Panc1 (cell line): ENCODE measurements around the gene PKIB. TPM values are rescaled to one million over a fixed set of nuclear protein-coding genes. Genes with fewer than 3 reads are reported as not detected.

ENCODE experiments used
- ATAC-seq: fragments of 200-7000 bp; cut with Tn5 transposase; 2 replicates; pipeline ENCODE4 v1.9.1; 2020; ENCODE audit warnings: mild to moderate bottlenecking, moderate library complexity
- BruUV-seq: library from RNA; stranded (reverse); fragments of 400-500 nt; replicated peaks from 2 replicates; lab custom pipeline; 2021; lab: Mats Ljungman, UMichigan
- CTCF ChIA-PET: fragments of 300-600 bp; sonication (Branson Sonifier 250); formaldehyde crosslinking; loops from one replicate; lab custom pipeline; 2022; ENCODE audit warnings: antibody characterized with exemption; lab: Charles Lee
- POLR2A ChIA-PET: fragments of 300-600 bp; sonication (Branson Sonifier 250); formaldehyde crosslinking; loops from one replicate; lab custom pipeline; 2022; ENCODE audit warnings: antibody characterized with exemption; lab: Charles Lee
- DNase-seq: peaks from one replicate; pipeline ENCODE4 v3.0.0-alpha.2; 2010; ENCODE audit warnings: low read depth, low spot score
- H3K27ac ChIP-seq: 2 replicates; pipeline ENCODE4 v1.5.1; 2011; ENCODE audit warnings: mild to moderate bottlenecking, low read length, inconsistent platforms
- H3K27me3 ChIP-seq: fragments of 200-500 bp; sonication (Bioruptor generic); 2 replicates; pipeline ENCODE4 v1.6.0; 2014; ENCODE audit warnings: low read length, inconsistent platforms; ENCODE audit not compliant: control insufficient read depth, insufficient read depth
- H3K36me3 ChIP-seq: fragments of 200-500 bp; sonication (Bioruptor generic); 2 replicates; pipeline ENCODE4 v1.5.1; 2014; ENCODE audit warnings: inconsistent platforms, mild to moderate bottlenecking, low read length, moderate library complexity; ENCODE audit not compliant: control insufficient read depth, insufficient read depth
- H3K4me1 ChIP-seq: 2 replicates; pipeline ENCODE4 v1.5.1; 2011; ENCODE audit warnings: inconsistent platforms, mild to moderate bottlenecking, low read length, moderate library complexity; ENCODE audit not compliant: control insufficient read depth, insufficient read depth
- H3K4me3 ChIP-seq, 2 experiments: 2 replicates each; pipeline ENCODE4 v1.5.1; 2011 to 2012; ENCODE audit warnings: low read depth in 2 of 2, low read length in 2 of 2, mild to moderate bottlenecking in 2 of 2, inconsistent platforms in 1 of 2, moderate library complexity in 1 of 2
- H3K9me3 ChIP-seq: fragments of 200-500 bp; sonication (Bioruptor generic); 2 replicates; pipeline ENCODE4 v1.5.1; 2014; ENCODE audit warnings: low read depth, mild to moderate bottlenecking, inconsistent platforms, low read length, moderate library complexity; ENCODE audit not compliant: control insufficient read depth, insufficient read depth
- POLR2AphosphoS5 ChIP-seq: IDR thresholded peaks from 2 replicates; pipeline ENCODE4 v1.6.1; 2012; ENCODE audit warnings: mild to moderate bottlenecking, low read depth, low read length, moderate library complexity
- SIN3A ChIP-seq: IDR thresholded peaks from 2 replicates; pipeline ENCODE4 v1.6.1; 2012; ENCODE audit warnings: low read depth, mild to moderate bottlenecking, low read length, moderate library complexity, borderline replicate concordance; ENCODE audit not compliant: insufficient read depth
- TCF7L2 ChIP-seq: IDR thresholded peaks from 2 replicates; pipeline ENCODE4 v1.6.1; 2011; ENCODE audit warnings: mild to moderate bottlenecking, low read depth, low read length, inconsistent platforms
- in situ Hi-C: cut with HindIII; loops from 2 replicates; pipeline ENCODE4 v1.10.0; 2016; ENCODE audit warnings: low sequenced_read_pairs, low pct_unique_long_range_greater_than_20kb
- intact Hi-C: fragments of 100-400 bp; cut with micrococcal nuclease; formaldehyde crosslinking; loops from one replicate; pipeline ENCODE4 v1.10.0; 2022; ENCODE audit not compliant: unreplicated experiment
- total RNA-seq: library from RNA; stranded (reverse); gene quantifications from one replicate; pipeline ENCODE4 v1.2.1, GENCODE V29; 2021; ENCODE audit not compliant: unreplicated experiment
- TF ChIP-seq, protein P1 (sequence below), 2 experiments: IDR thresholded peaks; 2 replicates each; pipeline ENCODE4 v1.6.1; 2011 to 2012; ENCODE audit warnings: low read depth in 2 of 2, control low read depth in 1 of 2, low read length in 1 of 2, mild to moderate bottlenecking in 1 of 2, moderate library complexity in 1 of 2; ENCODE audit not compliant: insufficient read depth in 1 of 2
- TF ChIP-seq, protein P2 (sequence below): fragments of 450-650 bp; IDR thresholded peaks from 2 replicates; pipeline ENCODE4 v1.5.1; 2017; ENCODE audit warnings: mild to moderate bottlenecking

PKIB gene
- total RNA-seq, 1 experiment from 2014 or later, result 1.1 TPM

DNA sequence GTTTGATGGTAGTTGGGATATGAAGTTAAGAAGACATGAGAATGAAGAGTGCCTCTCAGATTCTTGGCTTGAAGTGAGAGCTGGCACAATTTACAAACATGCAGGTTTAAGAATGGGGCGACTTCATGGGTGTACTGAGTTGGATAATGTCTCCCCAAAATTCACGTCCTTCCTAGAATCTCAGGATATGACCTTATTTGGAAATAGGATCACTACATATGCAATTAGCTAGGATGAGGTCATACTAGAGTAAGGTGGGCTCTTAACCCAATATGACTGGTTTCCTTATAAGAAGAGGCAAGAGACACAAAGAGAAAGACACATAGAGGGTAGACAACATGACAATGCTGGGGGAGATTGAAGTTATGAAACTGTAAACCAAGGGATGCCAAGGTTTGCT lies 5.2 kb downstream of the PKIB start:
- Histone ChIP-seq H3K36me3 (no peaks in the 10 kb centered on the region), H3K27me3 (peaks cover 20% of the 10 kb centered on the region), H3K4me1 (peaks cover 7% of the 10 kb centered on the region; the same call in 1 of the 2 replicates), H3K9me3 (no peaks in the 10 kb centered on the region), H3K27ac (no peak overlapping the region), H3K4me3 (no peak overlapping the region)
- intact Hi-C loops, result no loop called here
- DNase-seq (no peak), ATAC-seq (no peak)
- CTCF ChIA-PET, result no interaction called here
- TF ChIP-seq, protein P1, sequence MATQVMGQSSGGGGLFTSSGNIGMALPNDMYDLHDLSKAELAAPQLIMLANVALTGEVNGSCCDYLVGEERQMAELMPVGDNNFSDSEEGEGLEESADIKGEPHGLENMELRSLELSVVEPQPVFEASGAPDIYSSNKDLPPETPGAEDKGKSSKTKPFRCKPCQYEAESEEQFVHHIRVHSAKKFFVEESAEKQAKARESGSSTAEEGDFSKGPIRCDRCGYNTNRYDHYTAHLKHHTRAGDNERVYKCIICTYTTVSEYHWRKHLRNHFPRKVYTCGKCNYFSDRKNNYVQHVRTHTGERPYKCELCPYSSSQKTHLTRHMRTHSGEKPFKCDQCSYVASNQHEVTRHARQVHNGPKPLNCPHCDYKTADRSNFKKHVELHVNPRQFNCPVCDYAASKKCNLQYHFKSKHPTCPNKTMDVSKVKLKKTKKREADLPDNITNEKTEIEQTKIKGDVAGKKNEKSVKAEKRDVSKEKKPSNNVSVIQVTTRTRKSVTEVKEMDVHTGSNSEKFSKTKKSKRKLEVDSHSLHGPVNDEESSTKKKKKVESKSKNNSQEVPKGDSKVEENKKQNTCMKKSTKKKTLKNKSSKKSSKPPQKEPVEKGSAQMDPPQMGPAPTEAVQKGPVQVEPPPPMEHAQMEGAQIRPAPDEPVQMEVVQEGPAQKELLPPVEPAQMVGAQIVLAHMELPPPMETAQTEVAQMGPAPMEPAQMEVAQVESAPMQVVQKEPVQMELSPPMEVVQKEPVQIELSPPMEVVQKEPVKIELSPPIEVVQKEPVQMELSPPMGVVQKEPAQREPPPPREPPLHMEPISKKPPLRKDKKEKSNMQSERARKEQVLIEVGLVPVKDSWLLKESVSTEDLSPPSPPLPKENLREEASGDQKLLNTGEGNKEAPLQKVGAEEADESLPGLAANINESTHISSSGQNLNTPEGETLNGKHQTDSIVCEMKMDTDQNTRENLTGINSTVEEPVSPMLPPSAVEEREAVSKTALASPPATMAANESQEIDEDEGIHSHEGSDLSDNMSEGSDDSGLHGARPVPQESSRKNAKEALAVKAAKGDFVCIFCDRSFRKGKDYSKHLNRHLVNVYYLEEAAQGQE (IDR thresholded peaks at IDR 0.05; ENCODE audit: insufficient read depth in 1 of 2, low read depth in 2 of 2, low read length in 1 of 2), result no peak
- TF ChIP-seq SIN3A (no peak), TCF7L2 (no peak), POLR2AphosphoS5 (no peak)
- TF ChIP-seq, protein P2, sequence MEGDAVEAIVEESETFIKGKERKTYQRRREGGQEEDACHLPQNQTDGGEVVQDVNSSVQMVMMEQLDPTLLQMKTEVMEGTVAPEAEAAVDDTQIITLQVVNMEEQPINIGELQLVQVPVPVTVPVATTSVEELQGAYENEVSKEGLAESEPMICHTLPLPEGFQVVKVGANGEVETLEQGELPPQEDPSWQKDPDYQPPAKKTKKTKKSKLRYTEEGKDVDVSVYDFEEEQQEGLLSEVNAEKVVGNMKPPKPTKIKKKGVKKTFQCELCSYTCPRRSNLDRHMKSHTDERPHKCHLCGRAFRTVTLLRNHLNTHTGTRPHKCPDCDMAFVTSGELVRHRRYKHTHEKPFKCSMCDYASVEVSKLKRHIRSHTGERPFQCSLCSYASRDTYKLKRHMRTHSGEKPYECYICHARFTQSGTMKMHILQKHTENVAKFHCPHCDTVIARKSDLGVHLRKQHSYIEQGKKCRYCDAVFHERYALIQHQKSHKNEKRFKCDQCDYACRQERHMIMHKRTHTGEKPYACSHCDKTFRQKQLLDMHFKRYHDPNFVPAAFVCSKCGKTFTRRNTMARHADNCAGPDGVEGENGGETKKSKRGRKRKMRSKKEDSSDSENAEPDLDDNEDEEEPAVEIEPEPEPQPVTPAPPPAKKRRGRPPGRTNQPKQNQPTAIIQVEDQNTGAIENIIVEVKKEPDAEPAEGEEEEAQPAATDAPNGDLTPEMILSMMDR, result no peak
- BruUV-seq, result no TSS peak
- in situ Hi-C loops, result no loop called here
- POLR2A ChIA-PET, result interaction anchor here (0.6 kb wide), 1 partner anchor 208 kb away, joined by 11 read pairs; no protein-coding TSS in a partner anchor

GRCh38 chr6:122616877-122617276 lies 6.7 kb downstream of the PKIB start:
- ChIA-PET POLR2A (no interaction called here), CTCF (no interaction called here)
- Histone ChIP-seq H3K27ac (no peak overlapping the region), H3K9me3 (no peaks in the 10 kb centered on the region), H3K36me3 (no peaks in the 10 kb centered on the region), H3K27me3 (peaks cover 12% of the 10 kb centered on the region), H3K4me3 (no peak overlapping the region), H3K4me1 (no peaks in the 10 kb centered on the region)
- ATAC-seq (no peak), DNase-seq (no peak)
- no peak for TF ChIP-seq POLR2AphosphoS5
- no TSS peak for BruUV-seq
- in situ Hi-C loops, result no loop called here
- intact Hi-C loops, result no loop called here

- BruUV-seq, result no TSS peak
- intact Hi-C loops, result no loop called here
- CTCF ChIA-PET, result no interaction called here
These were observed 9.1 kb downstream of the PKIB start for GRCh38 chr6:122619309-122619708.

More at GRCh38 chr6:122619309-122619708, 9.1 kb downstream of the PKIB start:
- ATAC-seq (no peak), DNase-seq (no peak)
- peaks cover 3% of the 10 kb centered on the region; the same call in 1 of the 2 replicates for H3K27me3 ChIP-seq
- no peak for TF ChIP-seq TCF7L2
- no peak for TF ChIP-seq SIN3A
- no peak for TF ChIP-seq POLR2AphosphoS5
- TF ChIP-seq, protein P1 (IDR thresholded peaks at IDR 0.05; ENCODE audit: insufficient read depth in 1 of 2, low read depth in 2 of 2, low read length in 1 of 2), result no peak
- TF ChIP-seq, protein P2, result no peak
- H3K4me3 ChIP-seq, result no peak overlapping the region
- no peaks in the 10 kb centered on the region for H3K9me3 ChIP-seq
- no peaks in the 10 kb centered on the region for H3K36me3 ChIP-seq
- in situ Hi-C loops, result no loop called here
- no peak overlapping the region for H3K27ac ChIP-seq
- POLR2A ChIA-PET, result no interaction called here
- H3K4me1 ChIP-seq, result no peaks in the 10 kb centered on the region
